ENCODE results near the gene KLKB1. TPM values are rescaled to one million over a fixed set of nuclear protein-coding genes. Genes with fewer than 3 reads are reported as not detected.

Gene KLKB1
- total RNA-seq, 1 experiment from 2014 or later: 0.10 TPM

- TF ChIP-seq POLR2AphosphoS5 (IDR thresholded peaks at IDR 0.05; ENCODE audit: low read depth, low read length) (no peak), REST (IDR thresholded peaks at IDR 0.05; ENCODE audit: low read depth) (no peak), ZBTB33 (IDR thresholded peaks at IDR 0.05; ENCODE audit: extremely low read depth, insufficient replicate concordance, low read length) (no peak), CBX3 (IDR thresholded peaks at IDR 0.05; ENCODE audit: low read depth) (no peak), SP1 (IDR thresholded peaks at IDR 0.05; ENCODE audit: low read depth) (no peak), ZFX (IDR thresholded peaks at IDR 0.05) (no peak)
Observed at GRCh38 chr4:186260117-186260503, 32.8 kb downstream of the KLKB1 start (continued).

GRCh38 chr4:186260504-186261448, 33.5 kb downstream of the KLKB1 start:
- no peak overlapping the region for H3K27ac ChIP-seq (ENCODE audit: low read depth, low read length)
- no peaks in the 10 kb centered on the region for H4K20me1 ChIP-seq (ENCODE audit: insufficient read depth)
- CTCF ChIA-PET: no interaction called here
- H3K9ac ChIP-seq (ENCODE audit: low read length): no peak overlapping the region
- no peak overlapping the region for H3K4me3 ChIP-seq (replicated peaks in 1 of 2; ENCODE audit: low read depth in 1 of 2, low read length in 2 of 2)
- POLR2A ChIA-PET: no interaction called here
- no peak overlapping the region for H3K4me2 ChIP-seq (ENCODE audit: low read length)
- peak; percentile 20; the same call in 1 of the 2 replicates for ATAC-seq
- H3K4me1 ChIP-seq (ENCODE audit: control insufficient read depth in 1 of 2, insufficient read depth in 2 of 2, low read length in 2 of 2): peaks cover 0 to 4% of the 10 kb centered on the region in 2 experiments; a peak in 1 of 4 replicates
- no TSS peak for BruUV-seq (replicated peaks)
- intact Hi-C loops (cut with micrococcal nuclease): no loop called here
- RAD21 ChIA-PET (ENCODE audit: low non-redundant PET in 1 of 2, low total read pairs in 2 of 2, uncharacterized antibody in 2 of 2, unreplicated experiment in 2 of 2): no interaction called here
- H3K9me3 ChIP-seq (ENCODE audit: control insufficient read depth in 1 of 2, insufficient read depth in 1 of 2, low read depth in 1 of 2, low read length in 2 of 2): no peaks in the 10 kb centered on the region
- no peaks in the 10 kb centered on the region for H3K79me2 ChIP-seq (ENCODE audit: insufficient read depth, low read length)
- H3K9me2 ChIP-seq (ENCODE audit: insufficient read depth): no peaks in the 10 kb centered on the region
- no peaks in the 10 kb centered on the region for H3K36me3 ChIP-seq (ENCODE audit: control insufficient read depth in 1 of 2, insufficient read depth in 2 of 2, low read length in 2 of 2)
- no peak overlapping the region for H2AFZ ChIP-seq (ENCODE audit: low read depth, low read length, poor library complexity, severe bottlenecking)
- H3K27me3 ChIP-seq (ENCODE audit: insufficient read depth, low read length): no peaks in the 10 kb centered on the region
- no peak for DNase-seq (ENCODE audit: low read depth, low spot score)
- TF ChIP-seq ELF1 (IDR thresholded peaks at IDR 0.05; ENCODE audit: borderline replicate concordance, low read depth) (no peak), ZFX (IDR thresholded peaks at IDR 0.05) (no peak), SIN3A (IDR thresholded peaks at IDR 0.05; ENCODE audit: low read depth) (no peak), MAX (IDR thresholded peaks at IDR 0.05) (no peak), SRF (IDR thresholded peaks at IDR 0.05; ENCODE audit: low read depth) (no peak), CBX3 (IDR thresholded peaks at IDR 0.05; ENCODE audit: low read depth) (no peak), EZH2phosphoT487 (IDR thresholded peaks at IDR 0.05; ENCODE audit: borderline replicate concordance) (no peak), JUND (IDR thresholded peaks at IDR 0.05) (no peak), ATF3 (IDR thresholded peaks at IDR 0.05) (no peak), POLR2AphosphoS5 (IDR thresholded peaks at IDR 0.05; ENCODE audit: low read depth, low read length) (no peak), ZBTB33 (IDR thresholded peaks at IDR 0.05; ENCODE audit: extremely low read depth, insufficient replicate concordance, low read length) (no peak), EZH2 (IDR thresholded peaks at IDR 0.05) (no peak)

Data from HCT116 (cell line).